ENCODE measurements around the gene RND2. TPM values are rescaled to one million over a fixed set of nuclear protein-coding genes. Genes with fewer than 3 reads are reported as not detected.

Gene RND2
- polyA plus RNA-seq, 3 donors = not detected

- Histone ChIP-seq H3K79me2 (ENCODE audit: insufficient read depth, low read length) (no peaks in the 10 kb centered on the region), H4K20me1 (ENCODE audit: insufficient read depth, low read length) (no peaks in the 10 kb centered on the region), H2AFZ (ENCODE audit: insufficient read depth, low read depth, low read length, poor library complexity, severe bottlenecking) (no peak overlapping the region), H3K36me3 (replicated peaks in 1 of 2; ENCODE audit: control insufficient read depth in 1 of 2, insufficient read depth in 2 of 2, low read length in 2 of 2) (peaks cover 20 to 63% of the 10 kb centered on the region in 2 donors), H3K27me3 (ENCODE audit: control insufficient read depth in 2 of 2, insufficient read depth in 2 of 2, low read length in 2 of 2) (no peaks in the 10 kb centered on the region), H3K4me2 (replicated peaks; ENCODE audit: extremely low read depth, low read length, poor library complexity, severe bottlenecking) (no peak overlapping the region), H3K27ac (ENCODE audit: low read depth in 1 of 2, low read length in 2 of 2) (no peak overlapping the region), H3K9ac (ENCODE audit: insufficient read depth, low read length, poor library complexity, severe bottlenecking) (no peak overlapping the region), H3K4me1 (ENCODE audit: control insufficient read depth in 1 of 2, insufficient read depth in 2 of 2, low read length in 2 of 2) (no peaks in the 10 kb centered on the region), H3K4me3 (replicated peaks in 1 of 3; ENCODE audit: low read depth in 2 of 3, low read length in 3 of 3) (no peak overlapping the region), H3K9me3 (replicated peaks in 1 of 2; ENCODE audit: control insufficient read depth in 1 of 2, insufficient read depth in 1 of 2, low read length in 2 of 2) (no peaks in the 10 kb centered on the region)
- Mint-ChIP-seq H3K27ac (no peak overlapping the region), H3K36me3 (peaks cover 25 to 76% of the 10 kb centered on the region in 2 donors), H3K9me3 (no peaks in the 10 kb centered on the region), H3K27me3 (ENCODE audit: low read depth in 3 of 3) (no peaks in the 10 kb centered on the region), H3K4me1 (no peaks in the 10 kb centered on the region), H3K4me3 (no peak overlapping the region)
- TF ChIP-seq CTCF (IDR thresholded peaks at IDR 0.05) = no peak
- no peak for DNase-seq
- intact Hi-C loops (cut with micrococcal nuclease) = no loop called here
- WGBS (ENCODE audit: insufficient coverage) = 100% methylated on average over 3 of the region's 7 CpGs
Observed at GRCh38 chr17:43056051-43056450, 31.0 kb downstream of the RND2 start.

- Mint-ChIP-seq H3K4me1 (no peaks in the 10 kb centered on the region), H3K27ac (peak overlapping the region in 1 of 7 donors; percentile 26), H3K4me3 (no peak overlapping the region), H3K36me3 (peaks cover 33 to 71% of the 10 kb centered on the region in 2 donors), H3K9me3 (no peaks in the 10 kb centered on the region), H3K27me3 (ENCODE audit: low read depth in 3 of 3) (no peaks in the 10 kb centered on the region)
- Histone ChIP-seq H3K4me3 (replicated peaks in 1 of 3; ENCODE audit: low read depth in 2 of 3, low read length in 3 of 3) (no peak overlapping the region), H4K20me1 (ENCODE audit: insufficient read depth, low read length) (no peaks in the 10 kb centered on the region), H3K9me3 (replicated peaks in 1 of 2; ENCODE audit: control insufficient read depth in 1 of 2, insufficient read depth in 1 of 2, low read length in 2 of 2) (no peaks in the 10 kb centered on the region), H3K9ac (ENCODE audit: insufficient read depth, low read length, poor library complexity, severe bottlenecking) (no peak overlapping the region), H3K27me3 (ENCODE audit: control insufficient read depth in 2 of 2, insufficient read depth in 2 of 2, low read length in 2 of 2) (no peaks in the 10 kb centered on the region), H3K4me2 (replicated peaks; ENCODE audit: extremely low read depth, low read length, poor library complexity, severe bottlenecking) (no peak overlapping the region), H3K27ac (ENCODE audit: low read depth in 1 of 2, low read length in 2 of 2) (no peak overlapping the region), H2AFZ (ENCODE audit: insufficient read depth, low read depth, low read length, poor library complexity, severe bottlenecking) (no peak overlapping the region), H3K4me1 (ENCODE audit: control insufficient read depth in 1 of 2, insufficient read depth in 2 of 2, low read length in 2 of 2) (no peaks in the 10 kb centered on the region), H3K79me2 (ENCODE audit: insufficient read depth, low read length) (no peaks in the 10 kb centered on the region), H3K36me3 (replicated peaks in 1 of 2; ENCODE audit: control insufficient read depth in 1 of 2, insufficient read depth in 2 of 2, low read length in 2 of 2) (peaks cover 7 to 63% of the 10 kb centered on the region in 2 donors)
- TF ChIP-seq CTCF (IDR thresholded peaks at IDR 0.05) = no peak
- intact Hi-C loops (cut with micrococcal nuclease) = no loop called here
- no peak for DNase-seq
- WGBS (ENCODE audit: insufficient coverage) = 96% methylated on average over 6 of the region's 10 CpGs
Observed at GRCh38 chr17:43062984-43063638, 38.1 kb downstream of the RND2 start.

Measured in CD14-positive monocyte (primary cell).